BLaER1 treated with 17β-estradiol and CSF1 and Interleukin-3, amounts not matched to agents 10 nM and 100 nM (cell line): Measurements from ENCODE around the gene TCAIM.
"Not testable (repeated sequence)": the region's sequence is repeated elsewhere in the genome, so short reads cannot be mapped to it uniquely, and the experiment has no call there.

Experiments used
- H3K27ac ChIP-seq, 11 experiments: shearing (Covaris generic); formaldehyde crosslinking; 2 replicates each; pipeline ENCODE4 v1.8.1; 2022
- H3K27me3 ChIP-seq, 11 experiments: shearing (Covaris generic); formaldehyde crosslinking; 2 replicates each; pipeline ENCODE4 v1.8.1; 2022
- H3K36me3 ChIP-seq, 11 experiments: shearing (Covaris generic); formaldehyde crosslinking; 2 replicates each; pipeline ENCODE4 v1.8.1; 2022
- H3K4me1 ChIP-seq, 10 experiments: shearing (Covaris generic); formaldehyde crosslinking; 2 replicates each; pipeline ENCODE4 v1.8.1; 2022
- H3K4me2 ChIP-seq, 11 experiments: shearing (Covaris generic); formaldehyde crosslinking; 2 replicates each; pipeline ENCODE4 v1.8.1; 2022
- H3K4me3 ChIP-seq, 10 experiments: shearing (Covaris generic); formaldehyde crosslinking; 2 replicates each; pipeline ENCODE4 v1.8.1; 2022
- H3K9ac ChIP-seq, 11 experiments: shearing (Covaris generic); formaldehyde crosslinking; 2 replicates each; pipeline ENCODE4 v1.8.1; 2022
- H3K9me3 ChIP-seq, 11 experiments: shearing (Covaris generic); formaldehyde crosslinking; replicated peaks in 1 of 11; 2 replicates each; pipeline ENCODE4 v1.8.1; 2022
- H4K20me1 ChIP-seq, 11 experiments: shearing (Covaris generic); formaldehyde crosslinking; 2 replicates each; pipeline ENCODE4 v1.8.1; 2022
- Cebpa-rat ChIP-seq, 11 experiments: shearing (Covaris generic); IDR thresholded peaks; 2 replicates each; pipeline ENCODE4 v1.8.1; 2022

Gene TCAIM

GRCh38 chr3:44359146-44359751 is 20.7 kb downstream of the TCAIM start:
- Histone ChIP-seq H3K27me3 (no peaks in the 10 kb centered on the region), H3K4me1 (peaks cover 12 to 31% (median 17%) of the 10 kb centered on the region in 10 experiments; a peak in 19 of 20 replicates), H3K4me2 (no peak overlapping the region), H3K9ac (no peak overlapping the region), H3K4me3 (no peak overlapping the region), H3K9me3 (peaks cover 0 to 2% (median under 1%) of the 10 kb centered on the region in 11 experiments; a peak in 8 of 22 replicates), H3K36me3 (peaks cover 5 to 81% (median 45%) of the 10 kb centered on the region in 11 experiments; a peak in 20 of 22 replicates), H4K20me1 (peaks cover 0 to 39% (median 0%) of the 10 kb centered on the region in 11 experiments; a peak in 2 of 22 replicates), H3K27ac (no peak overlapping the region)
- TF ChIP-seq Cebpa-rat (IDR thresholded peaks at IDR 0.05), result no peak

GRCh38 chr3:44363591-44363990 is 25.0 kb downstream of the TCAIM start:
- TF ChIP-seq Cebpa-rat (IDR thresholded peaks at IDR 0.05), result no peak
- Histone ChIP-seq H3K36me3 (peaks cover 20 to 94% (median 47%) of the 10 kb centered on the region in 11 experiments; a peak in 21 of 22 replicates), H3K9me3 (no peaks in the 10 kb centered on the region; a peak in 1 of 22 replicates), H3K4me3 (no peak overlapping the region), H3K4me2 (no peak overlapping the region), H3K27me3 (no peaks in the 10 kb centered on the region), H3K9ac (no peak overlapping the region), H4K20me1 (peaks cover 0 to 12% (median 0%) of the 10 kb centered on the region in 11 experiments; a peak in 2 of 22 replicates), H3K27ac (no peak overlapping the region), H3K4me1 (peaks cover 0 to 5% (median 0%) of the 10 kb centered on the region in 10 experiments; a peak in 1 of 20 replicates)

GRCh38 chr3:44365952-44366351 is 27.4 kb downstream of the TCAIM start:
- Histone ChIP-seq H3K4me3 (no peak overlapping the region), H3K9ac (no peak overlapping the region), H3K4me1 (peaks cover 0 to 5% (median 0%) of the 10 kb centered on the region in 10 experiments; a peak in 1 of 20 replicates), H3K4me2 (no peak overlapping the region), H3K9me3 (peaks cover 0 to 5% (median 2%) of the 10 kb centered on the region in 11 experiments; a peak in 8 of 22 replicates), H4K20me1 (no peaks in the 10 kb centered on the region), H3K27ac (no peak overlapping the region), H3K27me3 (no peaks in the 10 kb centered on the region), H3K36me3 (peaks cover 21 to 94% (median 52%) of the 10 kb centered on the region in 11 experiments; a peak in 21 of 22 replicates)
- no peak for TF ChIP-seq Cebpa-rat (IDR thresholded peaks at IDR 0.05)

- Histone ChIP-seq H3K27me3 (no peaks in the 10 kb centered on the region), H3K36me3 (peaks cover 33 to 80% (median 36%) of the 10 kb centered on the region in 11 experiments), H4K20me1 (no peaks in the 10 kb centered on the region), H3K4me3 (no peak overlapping the region), H3K4me2 (no peak overlapping the region), H3K27ac (no peak overlapping the region), H3K4me1 (no peaks in the 10 kb centered on the region), H3K9ac (no peak overlapping the region), H3K9me3 (peaks cover 22 to 55% (median 33%) of the 10 kb centered on the region in 11 experiments; a peak in 20 of 22 replicates)
- no peak for TF ChIP-seq Cebpa-rat (IDR thresholded peaks at IDR 0.05)
Observed at GRCh38 chr3:44375450-44375849, 36.9 kb downstream of the TCAIM start.

GRCh38 chr3:44387404-44387803 is 48.8 kb downstream of the TCAIM start:
- no peaks in the 10 kb centered on the region for H3K27me3 ChIP-seq
- no peaks in the 10 kb centered on the region for H3K4me1 ChIP-seq
- H3K27ac ChIP-seq, result no peak overlapping the region
- peaks cover 19 to 40% (median 23%) of the 10 kb centered on the region in 11 experiments for H3K36me3 ChIP-seq
- H3K9me3 ChIP-seq, result peaks cover 25 to 53% (median 39%) of the 10 kb centered on the region in 11 experiments
- no peak for TF ChIP-seq Cebpa-rat (IDR thresholded peaks at IDR 0.05)
- H4K20me1 ChIP-seq, result no peaks in the 10 kb centered on the region
- H3K9ac ChIP-seq, result no peak overlapping the region
- H3K4me2 ChIP-seq, result no peak overlapping the region
- H3K4me3 ChIP-seq, result peak overlapping the region in 3 of 10 experiments; percentile 3 to 31 (median 21); a peak in 4 of 20 replicates

GRCh38 chr3:44392489-44392888 is 53.9 kb downstream of the TCAIM start:
- Histone ChIP-seq H4K20me1 (no peaks in the 10 kb centered on the region), H3K27ac (no peak overlapping the region), H3K9ac (no peak overlapping the region), H3K36me3 (peaks cover 11 to 41% (median 26%) of the 10 kb centered on the region in 11 experiments; a peak in 21 of 22 replicates), H3K4me1 (no peaks in the 10 kb centered on the region), H3K27me3 (no peaks in the 10 kb centered on the region), H3K9me3 (peaks cover 3 to 14% (median 8%) of the 10 kb centered on the region in 11 experiments), H3K4me2 (no peak overlapping the region), H3K4me3 (no peak overlapping the region)
- no peak for TF ChIP-seq Cebpa-rat (IDR thresholded peaks at IDR 0.05)

GRCh38 chr3:44395714-44396113 is 57.1 kb downstream of the TCAIM start:
- Histone ChIP-seq H3K4me1 (no peaks in the 10 kb centered on the region), H3K4me2 (no peak overlapping the region), H3K4me3 (no peak overlapping the region), H3K9me3 (peaks cover 0 to 11% (median 0%) of the 10 kb centered on the region in 11 experiments; a peak in 2 of 22 replicates), H4K20me1 (no peaks in the 10 kb centered on the region), H3K36me3 (peaks cover 11 to 67% (median 29%) of the 10 kb centered on the region in 11 experiments; a peak in 19 of 22 replicates), H3K27me3 (no peaks in the 10 kb centered on the region), H3K9ac (no peak overlapping the region), H3K27ac (no peak overlapping the region)
- no peak for TF ChIP-seq Cebpa-rat (IDR thresholded peaks at IDR 0.05)

GRCh38 chr3:44396200-44397171 is 57.9 kb downstream of the TCAIM start:
- Histone ChIP-seq H3K9ac (no peak overlapping the region), H3K9me3 (peaks cover 0 to 10% (median 0%) of the 10 kb centered on the region in 11 experiments; a peak in 2 of 22 replicates), H3K27ac (no peak overlapping the region), H3K36me3 (peaks cover 16 to 74% (median 34%) of the 10 kb centered on the region in 11 experiments; a peak in 19 of 22 replicates), H4K20me1 (no peaks in the 10 kb centered on the region), H3K27me3 (no peaks in the 10 kb centered on the region), H3K4me2 (no peak overlapping the region), H3K4me1 (no peaks in the 10 kb centered on the region), H3K4me3 (no peak overlapping the region)
- no peak for TF ChIP-seq Cebpa-rat (IDR thresholded peaks at IDR 0.05)

- H3K27me3 ChIP-seq, H3K9ac ChIP-seq, H3K4me2 ChIP-seq, H3K4me3 ChIP-seq, H4K20me1 ChIP-seq, H3K9me3 ChIP-seq, H3K27ac ChIP-seq, H3K4me1 ChIP-seq: not testable (repeated sequence)
- peaks cover 18 to 76% (median 40%) of the 10 kb centered on the region in 11 experiments; a peak in 19 of 22 replicates for H3K36me3 ChIP-seq
Observed at GRCh38 chr3:44398271-44398670, 59.7 kb downstream of the TCAIM start.
